Measurements from ENCODE around the gene SERF1B. TPM values are rescaled to one million over a fixed set of nuclear protein-coding genes. Genes with fewer than 3 reads are reported as not detected.
"Not testable (repeated sequence)": the region's sequence is repeated elsewhere in the genome, so short reads cannot be mapped to it uniquely, and the experiment has no call there.

Gene SERF1B
- total RNA-seq (ENCODE audit: unreplicated experiment), result 88.3 TPM
- long read RNA-seq, transcript SERF1B-207 (3 exons, 433 nt), result minor isoform, 16 of 48 reads
- long read RNA-seq, transcript SERF1B-202 (3 exons, 703 nt), result major isoform, 27 of 48 reads
- long read RNA-seq, partial matches to known transcripts, result 2 of 48 reads
- long read RNA-seq, other reads (novel, unspliced or antisense), result 1 of 48 reads

GRCh38 chr5:70025106-70025844 is at the start of gene SERF1B:
TSS of gene SERF1B (plus strand) at chr5:70025251. CDS start at chr5:70025452, 201 bp downstream.
- H3K36me3 Mint-ChIP-seq (ENCODE audit: unreplicated experiment); H3K27ac Mint-ChIP-seq (ENCODE audit: unreplicated experiment); DNase-seq; H3K4me1 Mint-ChIP-seq (ENCODE audit: low read depth, unreplicated experiment); H3K27me3 Mint-ChIP-seq (ENCODE audit: unreplicated experiment); H3K4me3 Mint-ChIP-seq (ENCODE audit: unreplicated experiment); H3K9me3 Mint-ChIP-seq (ENCODE audit: unreplicated experiment): not testable (repeated sequence)

- H3K4me1 Mint-ChIP-seq (ENCODE audit: low read depth, unreplicated experiment); H3K27ac Mint-ChIP-seq (ENCODE audit: unreplicated experiment); H3K36me3 Mint-ChIP-seq (ENCODE audit: unreplicated experiment); DNase-seq; H3K9me3 Mint-ChIP-seq (ENCODE audit: unreplicated experiment); H3K27me3 Mint-ChIP-seq (ENCODE audit: unreplicated experiment); H3K4me3 Mint-ChIP-seq (ENCODE audit: unreplicated experiment): not testable (repeated sequence)
These were observed 33.3 kb upstream of the SERF1B start for GRCh38 chr5:69991713-69992112.

GRCh38 chr5:69995535-69995934 is 29.5 kb upstream of the SERF1B start:
- H3K9me3 Mint-ChIP-seq (ENCODE audit: unreplicated experiment); H3K27ac Mint-ChIP-seq (ENCODE audit: unreplicated experiment); H3K4me1 Mint-ChIP-seq (ENCODE audit: low read depth, unreplicated experiment); DNase-seq; H3K27me3 Mint-ChIP-seq (ENCODE audit: unreplicated experiment); H3K4me3 Mint-ChIP-seq (ENCODE audit: unreplicated experiment); H3K36me3 Mint-ChIP-seq (ENCODE audit: unreplicated experiment): not testable (repeated sequence)

GRCh38 chr5:70020660-70021059 is 4.4 kb upstream of the SERF1B start:
- H3K4me3 Mint-ChIP-seq (ENCODE audit: unreplicated experiment); H3K9me3 Mint-ChIP-seq (ENCODE audit: unreplicated experiment); DNase-seq; H3K4me1 Mint-ChIP-seq (ENCODE audit: low read depth, unreplicated experiment); H3K27ac Mint-ChIP-seq (ENCODE audit: unreplicated experiment); H3K27me3 Mint-ChIP-seq (ENCODE audit: unreplicated experiment); H3K36me3 Mint-ChIP-seq (ENCODE audit: unreplicated experiment): not testable (repeated sequence)

- not testable (repeated sequence) for H3K36me3 Mint-ChIP-seq (ENCODE audit: unreplicated experiment); DNase-seq; H3K27ac Mint-ChIP-seq (ENCODE audit: unreplicated experiment); H3K4me1 Mint-ChIP-seq (ENCODE audit: low read depth, unreplicated experiment); H3K4me3 Mint-ChIP-seq (ENCODE audit: unreplicated experiment); H3K27me3 Mint-ChIP-seq (ENCODE audit: unreplicated experiment); H3K9me3 Mint-ChIP-seq (ENCODE audit: unreplicated experiment)
These were observed 744 bp downstream of the SERF1B start for GRCh38 chr5:70025845-70026145.

GRCh38 chr5:70031204-70031603 is 6.2 kb downstream of the SERF1B start:
- H3K9me3 Mint-ChIP-seq (ENCODE audit: unreplicated experiment); H3K36me3 Mint-ChIP-seq (ENCODE audit: unreplicated experiment); H3K27me3 Mint-ChIP-seq (ENCODE audit: unreplicated experiment); H3K4me1 Mint-ChIP-seq (ENCODE audit: low read depth, unreplicated experiment); H3K4me3 Mint-ChIP-seq (ENCODE audit: unreplicated experiment); H3K27ac Mint-ChIP-seq (ENCODE audit: unreplicated experiment); DNase-seq: not testable (repeated sequence)

GRCh38 chr5:70041411-70041810 is 16.4 kb downstream of the SERF1B start:
- H3K4me1 Mint-ChIP-seq (ENCODE audit: low read depth, unreplicated experiment); H3K9me3 Mint-ChIP-seq (ENCODE audit: unreplicated experiment); DNase-seq; H3K4me3 Mint-ChIP-seq (ENCODE audit: unreplicated experiment); H3K36me3 Mint-ChIP-seq (ENCODE audit: unreplicated experiment); H3K27ac Mint-ChIP-seq (ENCODE audit: unreplicated experiment); H3K27me3 Mint-ChIP-seq (ENCODE audit: unreplicated experiment): not testable (repeated sequence)

- not testable (repeated sequence) for H3K27me3 Mint-ChIP-seq (ENCODE audit: unreplicated experiment); H3K27ac Mint-ChIP-seq (ENCODE audit: unreplicated experiment); H3K4me3 Mint-ChIP-seq (ENCODE audit: unreplicated experiment); H3K4me1 Mint-ChIP-seq (ENCODE audit: low read depth, unreplicated experiment); H3K9me3 Mint-ChIP-seq (ENCODE audit: unreplicated experiment); H3K36me3 Mint-ChIP-seq (ENCODE audit: unreplicated experiment); DNase-seq
These were observed 24.7 kb downstream of the SERF1B start for GRCh38 chr5:70049790-70050142.

GRCh38 chr5:70056289-70056942 is 31.4 kb downstream of the SERF1B start:
- H3K9me3 Mint-ChIP-seq (ENCODE audit: unreplicated experiment); H3K27me3 Mint-ChIP-seq (ENCODE audit: unreplicated experiment); H3K36me3 Mint-ChIP-seq (ENCODE audit: unreplicated experiment); DNase-seq; H3K4me1 Mint-ChIP-seq (ENCODE audit: low read depth, unreplicated experiment); H3K4me3 Mint-ChIP-seq (ENCODE audit: unreplicated experiment); H3K27ac Mint-ChIP-seq (ENCODE audit: unreplicated experiment): not testable (repeated sequence)

- DNase-seq; H3K9me3 Mint-ChIP-seq (ENCODE audit: unreplicated experiment); H3K27me3 Mint-ChIP-seq (ENCODE audit: unreplicated experiment); H3K4me1 Mint-ChIP-seq (ENCODE audit: low read depth, unreplicated experiment); H3K4me3 Mint-ChIP-seq (ENCODE audit: unreplicated experiment); H3K36me3 Mint-ChIP-seq (ENCODE audit: unreplicated experiment); H3K27ac Mint-ChIP-seq (ENCODE audit: unreplicated experiment): not testable (repeated sequence)
These were observed 32.1 kb downstream of the SERF1B start for GRCh38 chr5:70057140-70057539.

- H3K4me1 Mint-ChIP-seq (ENCODE audit: low read depth, unreplicated experiment); H3K36me3 Mint-ChIP-seq (ENCODE audit: unreplicated experiment); H3K9me3 Mint-ChIP-seq (ENCODE audit: unreplicated experiment); DNase-seq; H3K27me3 Mint-ChIP-seq (ENCODE audit: unreplicated experiment); H3K27ac Mint-ChIP-seq (ENCODE audit: unreplicated experiment); H3K4me3 Mint-ChIP-seq (ENCODE audit: unreplicated experiment): not testable (repeated sequence)
These were observed 52.6 kb downstream of the SERF1B start for GRCh38 chr5:70077632-70078031.

- H3K27ac Mint-ChIP-seq (ENCODE audit: unreplicated experiment); DNase-seq; H3K36me3 Mint-ChIP-seq (ENCODE audit: unreplicated experiment); H3K9me3 Mint-ChIP-seq (ENCODE audit: unreplicated experiment); H3K4me1 Mint-ChIP-seq (ENCODE audit: low read depth, unreplicated experiment); H3K27me3 Mint-ChIP-seq (ENCODE audit: unreplicated experiment); H3K4me3 Mint-ChIP-seq (ENCODE audit: unreplicated experiment): not testable (repeated sequence)
These were observed 63.9 kb downstream of the SERF1B start for GRCh38 chr5:70088907-70089464.

All from glutamatergic neuron (in vitro differentiated cells).